ENCODE measurements around the gene DMAC2L.
"Not testable (repeated sequence)": the region's sequence is repeated elsewhere in the genome, so short reads cannot be mapped to it uniquely, and the experiment has no call there.

DMAC2L gene

GRCh38 chr14:50333014-50333509 lies 20.9 kb downstream of the DMAC2L start:
- DNase-seq, result no peak

DNA sequence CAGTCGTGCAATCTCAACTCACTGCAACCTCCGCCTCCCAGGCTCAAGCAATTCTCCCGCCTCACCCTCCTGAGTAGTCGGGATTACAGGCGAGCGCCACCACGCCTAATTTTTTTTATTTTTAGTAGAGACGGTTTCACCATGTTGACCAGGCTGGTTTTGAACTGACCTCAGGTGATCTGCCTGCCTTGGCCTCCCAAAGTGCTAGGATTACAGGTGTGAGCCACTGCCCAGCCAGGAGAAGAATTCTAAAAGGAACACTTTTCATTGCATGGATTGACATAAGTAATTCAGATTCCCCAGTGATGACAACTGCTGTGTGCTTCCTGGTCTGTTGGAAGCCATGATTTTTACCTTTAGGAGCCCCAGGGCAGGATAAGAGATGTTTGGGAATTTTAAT lies 22.1 kb downstream of the DMAC2L start:
- no peak for DNase-seq

DNA sequence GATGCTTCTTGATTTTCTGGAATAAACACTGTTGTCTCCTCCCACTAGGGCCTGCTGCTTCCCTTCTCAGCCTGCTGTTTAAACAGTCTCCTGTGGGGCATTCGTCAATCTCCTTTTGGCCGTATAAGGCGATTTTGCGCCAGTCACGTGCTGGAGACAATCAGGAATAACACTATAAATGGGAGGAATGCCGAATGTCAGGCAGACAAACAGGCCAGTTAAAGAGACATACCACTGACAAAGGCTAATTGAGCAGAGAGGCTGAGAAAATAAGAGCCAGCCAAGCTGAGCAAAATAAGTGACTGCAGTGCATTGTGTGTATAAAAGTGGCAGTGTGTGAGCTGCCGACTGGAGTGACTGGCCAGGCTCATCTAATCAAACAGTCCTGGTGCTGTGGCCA lies 23.3 kb downstream of the DMAC2L start:
- DNase-seq, result peak; percentile 27

- DNase-seq, result no peak
Measured at GRCh38 chr14:50335989-50336824, 24.1 kb downstream of the DMAC2L start.

DNA sequence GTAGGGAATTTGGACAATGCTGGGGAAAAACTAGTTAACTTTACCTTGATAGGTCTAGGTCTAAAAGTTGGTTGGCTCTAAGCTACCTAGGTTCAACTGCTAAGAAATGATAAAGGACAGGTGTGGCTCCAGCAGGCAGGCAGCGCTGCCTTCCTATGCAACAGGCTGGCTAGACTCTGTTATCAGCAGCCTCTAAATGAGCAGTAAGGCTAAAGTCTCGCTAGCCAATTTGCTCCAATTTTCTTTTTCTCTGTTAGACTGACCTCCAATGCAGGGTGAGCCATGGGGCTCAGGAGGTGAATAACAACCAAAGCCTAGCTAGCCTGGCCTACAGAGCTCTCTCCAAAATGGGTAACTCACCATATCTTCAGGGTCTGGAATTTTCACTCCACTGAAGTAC lies 26.5 kb downstream of the DMAC2L start:
- DNase-seq, result no peak

DNA sequence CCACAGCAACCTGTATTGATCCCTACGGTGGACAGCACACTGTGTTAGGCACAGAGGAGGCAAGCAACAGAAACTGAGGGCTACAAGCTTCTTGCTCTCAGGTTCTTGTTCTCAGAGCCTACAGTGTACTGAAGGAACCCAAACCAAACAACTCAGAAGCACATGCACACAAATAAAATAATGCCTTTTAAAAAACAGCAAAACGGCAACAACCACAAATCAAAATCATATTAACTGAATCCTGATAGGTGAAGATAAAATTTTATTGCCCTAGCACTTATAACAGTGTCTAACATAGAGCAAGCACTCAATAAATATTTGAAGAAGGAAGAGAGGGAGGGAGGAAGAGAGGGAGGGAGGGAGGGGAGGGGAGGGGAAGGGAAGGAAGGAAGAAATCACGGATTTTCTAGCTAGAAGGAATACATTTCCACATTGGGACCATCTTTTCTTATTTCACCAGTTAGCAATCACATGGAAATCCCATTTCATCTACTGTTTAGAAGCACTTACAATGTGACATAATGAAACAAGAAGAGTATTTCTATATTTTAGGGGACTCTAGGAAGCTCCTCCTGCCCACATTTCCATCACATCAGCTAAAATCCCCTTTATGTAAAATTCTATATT lies 27.2 kb downstream of the DMAC2L start:
- DNase-seq, result no peak

DNA sequence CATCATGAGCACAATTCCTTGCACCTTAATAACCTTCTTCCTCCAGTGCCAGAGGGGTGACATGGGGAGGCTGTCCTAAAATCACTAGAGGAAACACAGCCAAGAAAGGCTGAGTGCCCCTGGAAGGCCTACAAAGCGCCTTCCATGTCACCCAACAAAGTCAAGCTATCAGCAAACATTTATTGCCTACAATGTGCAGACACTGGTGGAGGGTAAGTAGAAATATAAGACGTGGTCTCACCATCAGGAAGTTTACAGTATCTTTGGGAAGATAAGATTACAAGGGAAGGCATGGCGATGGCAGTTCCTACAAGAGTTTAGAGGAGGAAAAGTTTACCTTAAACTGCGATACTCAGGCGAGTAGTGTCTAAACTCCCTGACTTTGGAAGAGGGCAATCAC lies 27.9 kb downstream of the DMAC2L start:
- DNase-seq, result no peak

DNA sequence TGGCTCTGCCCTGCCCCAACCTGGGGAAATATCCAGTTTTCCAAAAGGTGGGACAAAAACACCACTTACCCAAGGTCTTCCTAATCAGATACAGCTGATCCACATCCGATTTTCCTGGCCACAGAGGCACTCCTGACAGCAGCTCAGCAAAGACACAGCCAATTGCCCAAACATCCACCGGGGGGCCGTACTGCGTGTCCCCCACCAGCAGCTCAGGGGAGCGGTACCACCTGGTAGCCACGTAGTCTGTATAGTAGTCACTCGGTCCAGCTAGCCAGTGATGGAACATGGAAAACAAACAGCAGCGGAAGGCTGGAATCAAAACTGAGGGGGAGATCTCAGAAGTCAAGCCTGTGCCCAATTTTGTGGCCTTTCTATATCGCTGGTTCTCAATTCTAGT lies 28.8 kb downstream of the DMAC2L start:
- DNase-seq, result no peak

DNA sequence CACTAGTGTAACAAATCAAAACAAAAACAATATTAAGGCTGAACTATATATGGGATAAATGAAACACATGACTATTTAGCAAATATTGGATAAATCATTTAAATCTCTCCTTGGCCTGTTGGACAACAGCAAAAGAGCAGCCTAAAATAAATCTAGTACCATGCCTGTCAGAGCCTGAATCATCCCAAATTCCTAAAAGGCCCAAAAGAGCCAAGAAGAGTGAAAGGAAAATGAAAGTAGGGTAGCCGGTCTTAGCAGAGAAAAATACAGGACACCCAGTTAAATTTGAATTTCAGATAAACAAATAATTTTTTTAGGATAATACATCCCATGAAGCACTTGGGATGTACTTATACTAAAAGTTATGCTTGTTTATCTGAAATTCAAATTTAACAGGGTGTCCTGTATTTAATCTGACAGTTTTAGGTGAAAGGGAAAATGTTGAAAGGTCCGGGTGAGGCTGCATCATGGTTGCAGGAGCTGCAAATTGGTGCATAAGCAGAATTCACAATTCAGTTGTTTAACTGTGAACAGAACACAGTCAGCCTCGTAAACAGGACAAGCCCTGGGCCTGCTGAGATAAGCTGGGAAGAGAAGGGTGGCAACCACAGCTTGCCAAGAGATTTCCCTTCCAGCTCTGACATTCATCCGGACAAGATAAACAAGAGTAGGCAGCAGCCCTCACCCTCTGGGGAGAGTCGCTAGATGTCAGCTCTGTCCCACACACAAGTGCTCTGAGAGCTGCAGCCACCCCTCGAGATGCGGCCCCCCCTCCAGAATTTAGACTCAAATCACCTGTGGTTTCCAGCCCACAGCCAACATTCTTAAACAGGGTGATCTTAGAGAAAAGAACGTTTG lies 30.3 kb downstream of the DMAC2L start:
- DNase-seq, result peak in 1 of 2 experiments; percentile 5

DNA sequence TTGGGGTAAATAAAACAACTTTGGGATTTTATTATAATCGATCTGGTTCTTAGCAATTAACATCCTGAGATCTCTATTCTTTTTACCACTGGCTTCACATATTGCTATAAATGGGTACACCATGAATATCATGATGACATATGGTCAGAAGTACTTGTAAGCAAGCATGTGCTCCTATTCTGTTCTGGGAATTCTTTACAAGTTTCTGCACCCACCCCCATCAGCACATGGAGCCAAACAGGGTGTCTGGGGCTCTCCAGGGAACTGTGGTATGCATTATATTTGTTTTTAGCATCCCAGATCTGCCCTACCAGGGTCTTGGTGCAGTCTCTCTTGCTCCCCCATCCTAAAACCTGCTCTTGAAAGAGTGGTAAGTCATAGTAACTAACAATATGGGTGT lies 31.3 kb downstream of the DMAC2L start:
- no peak for DNase-seq

DNA sequence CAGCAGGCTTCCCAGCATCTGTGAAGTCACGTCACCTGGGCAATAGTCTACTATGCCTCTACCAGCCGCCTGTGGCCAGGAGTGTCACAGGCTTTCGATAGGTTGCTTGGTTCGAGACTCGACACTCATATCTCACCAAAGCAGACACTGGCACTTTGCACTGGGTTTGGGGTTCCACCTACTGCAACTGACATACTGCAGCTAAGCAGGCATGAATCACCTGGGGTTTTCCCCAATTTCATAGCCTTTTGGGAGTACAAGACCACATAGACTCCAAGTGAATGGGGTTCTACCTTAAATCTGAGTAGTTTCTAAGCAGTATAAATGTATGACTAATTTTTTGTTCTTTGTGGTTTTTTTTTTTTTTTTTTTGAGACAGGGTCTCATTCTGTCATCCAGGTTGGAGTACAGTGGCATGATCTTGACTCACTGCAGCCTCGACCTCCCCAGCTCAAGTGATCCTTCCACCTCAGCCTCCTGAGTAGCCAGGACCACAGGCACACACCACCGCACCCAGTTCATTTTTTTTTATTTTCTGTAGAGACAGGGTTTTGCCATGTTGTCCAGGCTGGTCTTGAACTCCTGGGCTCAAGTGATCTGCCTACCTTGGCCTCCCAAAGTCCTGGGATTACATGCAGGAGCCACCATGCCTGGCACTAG lies 32.1 kb downstream of the DMAC2L start:
- DNase-seq, result no peak

DNA sequence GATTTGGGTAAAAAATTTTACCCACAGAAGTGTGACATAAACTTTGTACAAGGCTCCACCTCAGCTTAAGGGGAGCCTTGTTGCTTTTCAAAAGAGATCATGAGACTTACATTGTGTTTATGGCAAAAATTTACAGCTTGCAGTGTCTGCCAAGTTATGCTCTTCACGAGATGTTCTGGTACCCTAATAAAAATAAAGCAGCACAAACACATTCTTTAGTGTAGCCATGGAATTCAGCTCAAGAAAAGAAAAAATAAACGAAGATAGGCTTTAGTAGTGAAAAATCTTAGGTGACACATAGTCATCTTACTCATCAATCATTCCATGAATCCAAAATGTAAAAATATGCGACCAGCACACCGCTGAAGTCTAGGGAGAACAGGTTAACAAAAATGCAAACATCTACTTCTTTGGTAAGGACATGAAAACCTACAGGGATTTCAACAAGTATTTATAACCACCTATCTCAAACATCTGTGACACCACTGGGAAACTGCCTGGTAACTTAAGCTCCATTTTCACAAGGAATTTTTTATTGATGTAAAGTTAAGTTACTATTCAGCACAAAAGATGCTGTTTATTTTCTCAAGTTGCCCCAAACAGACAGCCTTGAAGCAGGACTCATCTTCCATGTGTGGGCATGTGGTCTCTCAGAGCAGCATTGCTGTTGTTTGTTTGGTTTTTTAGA lies 32.9 kb downstream of the DMAC2L start:
- DNase-seq, result no peak

- DNase-seq, result no peak
Measured at GRCh38 chr14:50345846-50346422, 33.8 kb downstream of the DMAC2L start.

DNA sequence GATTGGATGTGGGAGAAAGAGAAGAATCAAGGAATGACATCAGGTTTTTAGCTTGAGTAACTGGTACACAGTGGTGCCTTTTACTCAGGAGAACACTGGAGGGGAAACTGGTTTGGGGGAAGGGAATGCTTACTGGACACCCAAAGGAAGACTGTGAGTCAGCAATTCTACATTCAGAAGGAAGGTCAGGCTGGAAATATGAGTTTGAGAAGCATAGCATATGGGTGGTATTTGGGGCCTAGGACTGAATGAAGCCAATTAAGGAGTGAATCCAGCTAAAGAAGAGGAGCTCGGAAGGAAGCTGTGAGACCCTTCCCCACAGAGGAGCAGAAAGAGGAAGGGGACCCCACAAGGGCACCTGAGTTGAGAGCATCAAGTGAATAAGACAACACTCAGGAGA lies 35.4 kb downstream of the DMAC2L start:
- DNase-seq, result no peak

- DNase-seq, result no peak
Measured at GRCh38 chr14:50348933-50349332, 36.8 kb downstream of the DMAC2L start.

DNA sequence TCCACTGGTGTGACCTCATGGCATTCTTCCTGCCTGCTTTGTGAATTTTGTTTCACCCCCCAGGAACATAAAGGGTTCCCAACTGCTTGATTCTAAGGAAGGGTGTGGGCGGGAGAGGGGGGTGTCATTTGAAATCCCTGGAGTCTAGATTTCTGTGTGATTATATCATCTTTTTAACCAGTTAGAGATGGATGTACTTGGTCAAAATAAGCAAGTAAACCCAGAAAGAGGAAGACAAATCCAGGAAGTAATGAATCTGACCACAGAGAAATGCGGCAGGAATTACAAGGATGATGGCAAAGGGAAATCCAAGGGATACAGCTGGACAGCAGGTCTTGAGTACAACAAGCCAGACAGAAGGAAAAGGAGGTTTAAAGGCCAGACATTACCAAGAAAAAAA lies 38.9 kb downstream of the DMAC2L start:
- DNase-seq, result no peak

- no peak for DNase-seq
Measured at GRCh38 chr14:50352584-50352983, 40.5 kb downstream of the DMAC2L start.

DNA sequence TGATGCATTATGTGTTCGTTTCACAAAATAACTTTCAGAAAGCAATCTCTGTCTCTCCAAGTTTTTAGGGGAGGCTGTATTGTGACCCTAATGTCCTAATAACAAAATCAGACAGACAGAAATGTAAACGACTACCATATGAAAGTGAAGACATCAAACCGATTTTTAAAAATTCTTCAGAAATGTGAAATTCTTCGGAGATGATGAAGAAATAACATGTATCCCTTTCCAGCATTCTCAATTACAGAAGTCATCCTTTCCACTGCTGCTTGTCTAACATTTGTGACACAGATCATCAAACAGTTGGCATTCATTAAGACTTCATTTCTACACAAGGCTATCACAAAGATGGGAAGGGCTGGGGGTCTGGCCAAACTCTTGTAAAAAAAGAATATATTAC lies 41.0 kb downstream of the DMAC2L start:
- DNase-seq, result no peak

- no peak for DNase-seq
Measured at GRCh38 chr14:50354527-50354926, 42.4 kb downstream of the DMAC2L start.

DNA sequence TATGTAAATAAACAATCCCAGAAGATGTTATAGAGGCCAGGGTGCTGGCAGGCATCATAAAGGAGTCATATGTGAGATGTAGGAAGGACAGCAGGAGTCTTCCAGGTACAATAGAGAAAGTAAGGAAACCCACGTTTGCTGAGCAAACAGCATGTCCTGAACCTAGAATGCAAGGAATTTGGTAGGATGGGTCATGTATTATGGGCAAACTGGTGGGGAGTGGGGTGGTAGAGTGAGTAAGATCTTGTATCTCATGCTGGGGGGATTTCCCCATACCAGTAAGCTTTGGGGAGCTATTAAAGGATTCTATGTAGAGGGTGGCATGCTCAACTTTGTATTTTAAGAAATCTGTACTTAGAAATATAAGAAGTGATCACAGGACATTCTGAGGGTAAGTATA lies 43.6 kb downstream of the DMAC2L start:
- no peak for DNase-seq

DNA sequence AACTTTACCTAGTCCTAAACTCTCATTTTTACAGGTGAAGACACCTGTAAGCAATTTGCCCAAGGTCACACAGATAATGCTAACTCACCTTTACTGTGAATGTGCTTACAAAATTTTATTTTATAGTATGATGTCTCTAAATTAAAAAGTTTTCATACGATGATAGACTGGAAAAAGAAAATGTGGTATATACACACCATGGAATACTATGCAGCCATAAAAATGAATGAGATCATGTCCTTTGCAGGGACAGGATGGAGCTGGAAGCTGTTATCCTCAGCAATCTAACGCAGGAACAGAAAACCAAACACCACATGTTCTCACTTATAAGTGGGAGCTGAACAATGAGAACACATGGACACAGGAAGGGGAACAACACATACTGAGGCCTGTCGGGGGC lies 44.2 kb downstream of the DMAC2L start:
- DNase-seq, result not testable (repeated sequence)

DNA sequence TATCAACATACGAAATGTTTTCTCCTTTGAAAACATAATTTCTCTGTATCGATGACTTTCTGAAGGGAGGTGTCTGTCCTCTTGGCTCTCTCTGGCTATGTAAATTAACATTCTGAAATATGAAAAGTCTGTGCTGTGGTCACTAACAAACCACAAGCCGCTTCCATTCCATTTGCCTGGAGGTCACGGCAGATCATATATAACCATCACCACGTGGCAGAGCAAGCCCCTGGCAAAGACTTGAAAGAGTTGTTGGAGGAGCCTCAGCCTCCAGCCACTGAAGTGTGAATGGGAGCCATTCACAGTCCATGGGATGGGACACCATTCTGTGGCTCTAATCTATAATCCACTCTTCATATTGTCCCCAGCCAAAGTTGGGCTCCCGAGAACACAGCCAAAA lies 45.0 kb downstream of the DMAC2L start:
- no peak for DNase-seq
